Measurements from ENCODE around the gene HOXC5. TPM values are rescaled to one million over a fixed set of nuclear protein-coding genes. Genes with fewer than 3 reads are reported as not detected.

The HOXC5 gene
- total RNA-seq, 6 experiments from 2014 or later, result not detected

GRCh38 chr12:53985692-53985993 lies 47.2 kb upstream of the HOXC5 start:
- Histone ChIP-seq H3K9me3 (no peaks in the 10 kb centered on the region), H3K27me3 (peaks cover 19 to 86% of the 10 kb centered on the region in 2 donors), H3K27ac (no peak overlapping the region), H3K4me1 (peaks cover 0 to 4% (median 0%) of the 10 kb centered on the region in 4 donors), H3K4me3 (no peak overlapping the region), H3K36me3 (no peaks in the 10 kb centered on the region)
- DNase-seq, result no peak
- no CpG with 5 or more reads among the region's 21 CpGs for WGBS (ENCODE audit: insufficient coverage, low coverage, low lambda C conversion rate, missing lambda C conversion rate)
- intact Hi-C loops (cut with DNase I), result no loop called here
- ATAC-seq, result no peak
- TF ChIP-seq CTCF (IDR thresholded peaks at IDR 0.05), result no peak
- no peak for TF ChIP-seq POLR2A (IDR thresholded peaks at IDR 0.05)

- H3K4me3 ChIP-seq, result no peak overlapping the region
- H3K4me1 ChIP-seq, result peaks cover 0 to 4% (median 0%) of the 10 kb centered on the region in 4 donors
- no peak overlapping the region for H3K27ac ChIP-seq
- DNase-seq (no peak), ATAC-seq (peak in 2 of 4 donors; percentile 15 to 39)
- intact Hi-C loops (cut with DNase I), result no loop called here
- H3K27me3 ChIP-seq, result peaks cover 19 to 82% of the 10 kb centered on the region in 2 donors
- H3K36me3 ChIP-seq, result no peaks in the 10 kb centered on the region
- WGBS (ENCODE audit: insufficient coverage, low coverage, low lambda C conversion rate, missing lambda C conversion rate), result 6% methylated on average over 11 of the region's 50 CpGs
- TF ChIP-seq CTCF (IDR thresholded peaks at IDR 0.05) (peak in 1 of 4 donors; percentile 3), POLR2A (IDR thresholded peaks at IDR 0.05) (no peak)
- H3K9me3 ChIP-seq, result no peaks in the 10 kb centered on the region
These were observed 46.7 kb upstream of the HOXC5 start for GRCh38 chr12:53985994-53986685.

- H3K27ac ChIP-seq, result no peak overlapping the region
- H3K4me1 ChIP-seq, result peaks cover 0 to 4% (median 0%) of the 10 kb centered on the region in 4 donors
- H3K9me3 ChIP-seq, result no peaks in the 10 kb centered on the region
- intact Hi-C loops (cut with DNase I), result no loop called here
- ATAC-seq, result no peak
- H3K4me3 ChIP-seq, result no peak overlapping the region
- TF ChIP-seq POLR2A (IDR thresholded peaks at IDR 0.05) (no peak), CTCF (IDR thresholded peaks at IDR 0.05) (no peak)
- H3K36me3 ChIP-seq, result no peaks in the 10 kb centered on the region
- 9% methylated on average over 9 of the region's 21 CpGs for WGBS (ENCODE audit: insufficient coverage, low coverage, low lambda C conversion rate, missing lambda C conversion rate)
- no peak for DNase-seq
- H3K27me3 ChIP-seq, result peaks cover 12 to 76% of the 10 kb centered on the region in 2 donors
These were observed 46.0 kb upstream of the HOXC5 start for GRCh38 chr12:53986686-53987483.

- no peak overlapping the region for H3K27ac ChIP-seq
- H3K27me3 ChIP-seq, result peaks cover 12 to 71% of the 10 kb centered on the region in 2 donors
- H3K36me3 ChIP-seq, result no peaks in the 10 kb centered on the region
- no peaks in the 10 kb centered on the region for H3K9me3 ChIP-seq
- DNase-seq (no peak), ATAC-seq (no peak)
- H3K4me1 ChIP-seq, result peaks cover 0 to 4% (median 0%) of the 10 kb centered on the region in 4 donors
- no peak overlapping the region for H3K4me3 ChIP-seq
- 6% methylated on average over 4 of the region's 4 CpGs for whole genome bisulfite sequencing (ENCODE audit: insufficient coverage, low coverage, low lambda C conversion rate, missing lambda C conversion rate)
- intact Hi-C loops (cut with DNase I), result no loop called here
- no peak for TF ChIP-seq CTCF (IDR thresholded peaks at IDR 0.05)
- TF ChIP-seq POLR2A (IDR thresholded peaks at IDR 0.05), result no peak
These were observed 45.0 kb upstream of the HOXC5 start for GRCh38 chr12:53987787-53988230.
